Measurements from ENCODE around the gene CLEC2D.

DNA sequence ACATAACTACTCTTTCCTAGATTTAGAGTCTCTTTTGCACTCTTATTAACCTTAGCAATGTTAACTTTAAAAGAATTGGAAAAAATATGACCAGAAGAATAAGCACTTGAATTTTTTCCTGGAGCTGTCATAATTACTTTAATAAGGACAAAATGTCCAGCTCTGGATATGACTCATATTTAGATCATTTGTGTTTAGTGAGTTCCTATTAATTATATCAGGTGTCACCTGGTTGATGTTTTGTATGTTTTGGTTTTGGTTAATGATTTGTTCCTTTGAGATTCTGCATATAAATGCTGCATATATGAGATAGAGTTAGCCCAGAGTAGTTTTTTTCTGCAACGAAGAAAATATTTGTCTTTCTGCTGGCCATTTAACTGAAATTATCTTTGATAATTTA, 58.3 kb downstream of the CLEC2D start:
- TF ChIP-seq, protein P1, sequence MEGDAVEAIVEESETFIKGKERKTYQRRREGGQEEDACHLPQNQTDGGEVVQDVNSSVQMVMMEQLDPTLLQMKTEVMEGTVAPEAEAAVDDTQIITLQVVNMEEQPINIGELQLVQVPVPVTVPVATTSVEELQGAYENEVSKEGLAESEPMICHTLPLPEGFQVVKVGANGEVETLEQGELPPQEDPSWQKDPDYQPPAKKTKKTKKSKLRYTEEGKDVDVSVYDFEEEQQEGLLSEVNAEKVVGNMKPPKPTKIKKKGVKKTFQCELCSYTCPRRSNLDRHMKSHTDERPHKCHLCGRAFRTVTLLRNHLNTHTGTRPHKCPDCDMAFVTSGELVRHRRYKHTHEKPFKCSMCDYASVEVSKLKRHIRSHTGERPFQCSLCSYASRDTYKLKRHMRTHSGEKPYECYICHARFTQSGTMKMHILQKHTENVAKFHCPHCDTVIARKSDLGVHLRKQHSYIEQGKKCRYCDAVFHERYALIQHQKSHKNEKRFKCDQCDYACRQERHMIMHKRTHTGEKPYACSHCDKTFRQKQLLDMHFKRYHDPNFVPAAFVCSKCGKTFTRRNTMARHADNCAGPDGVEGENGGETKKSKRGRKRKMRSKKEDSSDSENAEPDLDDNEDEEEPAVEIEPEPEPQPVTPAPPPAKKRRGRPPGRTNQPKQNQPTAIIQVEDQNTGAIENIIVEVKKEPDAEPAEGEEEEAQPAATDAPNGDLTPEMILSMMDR (conservative IDR thresholded peaks at IDR 0.05; ENCODE audit: low read depth, low read length): no peak
- TF ChIP-seq EZH2phosphoT487 (IDR thresholded peaks at IDR 0.05; ENCODE audit: borderline replicate concordance, low read length) (no peak), EZH2 (IDR thresholded peaks at IDR 0.05; ENCODE audit: low read length, unreplicated experiment) (no peak)
